ENCODE data around the gene UGCG. TPM values are rescaled to one million over a fixed set of nuclear protein-coding genes. Genes with fewer than 3 reads are reported as not detected.

The UGCG gene
- total RNA-seq, 1 experiment from 2014 or later = 75.5 TPM

GRCh38 chr9:111969061-111969460 is 72.4 kb downstream of the UGCG start:
- CTCF ChIA-PET = no interaction called here
- no peak overlapping the region for H3K27ac Mint-ChIP-seq (ENCODE audit: unreplicated experiment)
- TF ChIP-seq, protein P1, sequence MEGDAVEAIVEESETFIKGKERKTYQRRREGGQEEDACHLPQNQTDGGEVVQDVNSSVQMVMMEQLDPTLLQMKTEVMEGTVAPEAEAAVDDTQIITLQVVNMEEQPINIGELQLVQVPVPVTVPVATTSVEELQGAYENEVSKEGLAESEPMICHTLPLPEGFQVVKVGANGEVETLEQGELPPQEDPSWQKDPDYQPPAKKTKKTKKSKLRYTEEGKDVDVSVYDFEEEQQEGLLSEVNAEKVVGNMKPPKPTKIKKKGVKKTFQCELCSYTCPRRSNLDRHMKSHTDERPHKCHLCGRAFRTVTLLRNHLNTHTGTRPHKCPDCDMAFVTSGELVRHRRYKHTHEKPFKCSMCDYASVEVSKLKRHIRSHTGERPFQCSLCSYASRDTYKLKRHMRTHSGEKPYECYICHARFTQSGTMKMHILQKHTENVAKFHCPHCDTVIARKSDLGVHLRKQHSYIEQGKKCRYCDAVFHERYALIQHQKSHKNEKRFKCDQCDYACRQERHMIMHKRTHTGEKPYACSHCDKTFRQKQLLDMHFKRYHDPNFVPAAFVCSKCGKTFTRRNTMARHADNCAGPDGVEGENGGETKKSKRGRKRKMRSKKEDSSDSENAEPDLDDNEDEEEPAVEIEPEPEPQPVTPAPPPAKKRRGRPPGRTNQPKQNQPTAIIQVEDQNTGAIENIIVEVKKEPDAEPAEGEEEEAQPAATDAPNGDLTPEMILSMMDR (IDR thresholded peaks at IDR 0.05; ENCODE audit: unreplicated experiment) = no peak
- H3K4me3 Mint-ChIP-seq (ENCODE audit: low read depth, unreplicated experiment) = no peak overlapping the region
- no peak for DNase-seq
- H3K36me3 Mint-ChIP-seq (ENCODE audit: insufficient read depth, unreplicated experiment) = peaks cover 15% of the 10 kb centered on the region
- peaks cover 18% of the 10 kb centered on the region for H3K4me1 Mint-ChIP-seq (ENCODE audit: low read depth, unreplicated experiment)
- no peaks in the 10 kb centered on the region for H3K27me3 Mint-ChIP-seq (ENCODE audit: unreplicated experiment)
- intact Hi-C loops (cut with micrococcal nuclease; ENCODE audit: unreplicated experiment) = no loop called here
- BruUV-seq (replicated peaks) = no TSS peak
- H3K9me3 Mint-ChIP-seq (ENCODE audit: low read depth, unreplicated experiment) = no peaks in the 10 kb centered on the region

GRCh38 chr9:111969622-111970021 is 73.0 kb downstream of the UGCG start:
- no peak overlapping the region for H3K27ac Mint-ChIP-seq (ENCODE audit: unreplicated experiment)
- CTCF ChIA-PET = no interaction called here
- TF ChIP-seq, protein P1 (IDR thresholded peaks at IDR 0.05; ENCODE audit: unreplicated experiment) = no peak
- H3K27me3 Mint-ChIP-seq (ENCODE audit: unreplicated experiment) = no peaks in the 10 kb centered on the region
- intact Hi-C loops (cut with micrococcal nuclease; ENCODE audit: unreplicated experiment) = no loop called here
- DNase-seq = no peak
- peaks cover 15% of the 10 kb centered on the region for H3K36me3 Mint-ChIP-seq (ENCODE audit: insufficient read depth, unreplicated experiment)
- H3K4me3 Mint-ChIP-seq (ENCODE audit: low read depth, unreplicated experiment) = no peak overlapping the region
- BruUV-seq (replicated peaks) = no TSS peak
- H3K4me1 Mint-ChIP-seq (ENCODE audit: low read depth, unreplicated experiment) = peaks cover 18% of the 10 kb centered on the region
- no peaks in the 10 kb centered on the region for H3K9me3 Mint-ChIP-seq (ENCODE audit: low read depth, unreplicated experiment)

DNA sequence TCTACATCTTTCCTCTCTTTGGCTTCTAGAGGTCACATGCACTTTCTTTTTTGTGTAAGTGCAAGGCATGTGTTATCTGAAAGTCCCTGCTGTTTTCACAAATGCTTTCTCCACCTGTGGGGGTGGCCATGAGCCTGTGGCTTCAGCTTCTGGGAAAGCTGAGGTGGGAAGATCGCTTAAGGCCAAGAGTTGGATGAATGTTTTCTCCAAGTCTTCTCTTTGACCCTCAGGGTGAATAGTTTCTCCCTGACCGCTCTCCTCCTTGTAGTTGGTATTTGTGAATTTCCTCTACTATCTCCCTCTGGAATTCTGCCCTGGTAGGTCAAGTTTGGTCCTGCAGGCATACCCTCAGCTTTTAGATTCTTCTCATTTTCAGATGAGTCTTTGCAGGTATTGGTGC is 74.2 kb downstream of the UGCG start:
- BruUV-seq (replicated peaks) = no TSS peak
- no peak overlapping the region for H3K27ac Mint-ChIP-seq (ENCODE audit: unreplicated experiment)

DNA sequence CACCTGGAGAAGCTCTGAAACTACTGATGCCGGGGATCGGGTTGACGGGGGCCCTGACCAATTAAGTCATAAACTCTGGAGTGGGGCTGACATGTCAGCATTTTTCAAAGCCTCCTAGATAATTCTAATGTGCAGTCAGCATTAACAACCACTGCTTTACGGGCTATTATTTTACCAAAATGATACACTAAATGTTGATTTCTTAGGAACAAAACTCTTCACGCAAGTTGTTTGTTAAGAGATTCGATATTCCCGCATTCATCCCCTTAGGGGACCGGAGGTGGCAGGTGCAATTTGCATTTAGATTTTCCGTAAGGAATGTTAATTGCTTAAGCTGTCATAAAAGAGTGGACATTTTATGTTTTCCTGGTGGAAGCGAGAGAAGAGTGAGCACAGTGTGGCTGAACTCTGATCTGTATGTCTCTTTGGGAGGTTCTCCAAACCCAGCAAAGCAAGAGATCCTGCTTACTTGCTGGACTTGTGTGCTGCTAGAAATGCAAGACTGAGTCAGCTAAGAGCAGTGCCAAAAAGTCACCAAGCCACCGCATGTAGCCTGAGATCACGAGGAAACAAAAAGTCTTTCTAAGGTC is 77.6 kb downstream of the UGCG start:
- intact Hi-C loops (cut with micrococcal nuclease; ENCODE audit: unreplicated experiment) = no loop called here
- TF ChIP-seq, protein P1 (IDR thresholded peaks at IDR 0.05; ENCODE audit: unreplicated experiment) = no peak
- no peaks in the 10 kb centered on the region for H3K27me3 Mint-ChIP-seq (ENCODE audit: unreplicated experiment)
- no peaks in the 10 kb centered on the region for H3K36me3 Mint-ChIP-seq (ENCODE audit: insufficient read depth, unreplicated experiment)
- no peaks in the 10 kb centered on the region for H3K9me3 Mint-ChIP-seq (ENCODE audit: low read depth, unreplicated experiment)
- H3K4me3 Mint-ChIP-seq (ENCODE audit: low read depth, unreplicated experiment) = no peak overlapping the region
- no peak overlapping the region for H3K27ac Mint-ChIP-seq (ENCODE audit: unreplicated experiment)
- peaks cover 26% of the 10 kb centered on the region for H3K4me1 Mint-ChIP-seq (ENCODE audit: low read depth, unreplicated experiment)
- CTCF ChIA-PET = interaction anchor here (0.6 to 0.9 kb wide), 3 partner anchors 24 to 175 kb away, joined by 4 to 12 read pairs (median 7); no protein-coding TSS in a partner anchor
- DNase-seq = peak; percentile 14
- BruUV-seq (replicated peaks) = no TSS peak

More for the DNA sequence above, 74.2 kb downstream of the UGCG start:
- CTCF ChIA-PET = no interaction called here
- intact Hi-C loops (cut with micrococcal nuclease; ENCODE audit: unreplicated experiment) = no loop called here
- peaks cover 4% of the 10 kb centered on the region for H3K36me3 Mint-ChIP-seq (ENCODE audit: insufficient read depth, unreplicated experiment)
- TF ChIP-seq, protein P1 (IDR thresholded peaks at IDR 0.05; ENCODE audit: unreplicated experiment) = no peak
- H3K27me3 Mint-ChIP-seq (ENCODE audit: unreplicated experiment) = no peaks in the 10 kb centered on the region
- H3K4me1 Mint-ChIP-seq (ENCODE audit: low read depth, unreplicated experiment) = peaks cover 20% of the 10 kb centered on the region
- no peaks in the 10 kb centered on the region for H3K9me3 Mint-ChIP-seq (ENCODE audit: low read depth, unreplicated experiment)
- DNase-seq = no peak
- H3K4me3 Mint-ChIP-seq (ENCODE audit: low read depth, unreplicated experiment) = no peak overlapping the region
